DMS 273 (cell line): ENCODE data around the gene KCTD14.
"Not testable (repeated sequence)": the region's sequence is repeated elsewhere in the genome, so short reads cannot be mapped to it uniquely, and the experiment has no call there.

Experiments used
- DNase-seq: peaks from one replicate; lab custom pipeline; 2025; ENCODE audit not compliant: unreplicated experiment; lab: John Stamatoyannopoulos, UW

KCTD14 gene

DNA sequence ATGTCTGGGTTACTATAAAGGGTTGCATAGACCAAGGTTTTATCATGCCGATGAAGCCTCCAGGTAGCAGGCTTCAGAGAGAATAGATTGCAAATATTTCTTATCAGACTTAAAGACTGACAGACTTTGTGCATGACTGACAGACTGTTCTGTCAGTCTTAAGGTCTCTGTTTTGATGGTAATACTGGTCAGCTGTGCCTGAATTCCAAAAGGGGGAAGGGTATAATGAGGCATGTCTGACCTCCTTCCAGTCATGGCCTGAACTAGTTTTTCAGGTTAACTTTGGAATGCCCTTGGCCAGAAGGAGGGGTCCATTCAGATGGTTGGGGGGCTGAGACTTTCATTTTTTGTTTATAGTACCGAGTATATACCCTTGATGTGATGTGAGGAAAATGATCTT lies 4.7 kb upstream of the KCTD14 start:
- no peak for DNase-seq

DNA sequence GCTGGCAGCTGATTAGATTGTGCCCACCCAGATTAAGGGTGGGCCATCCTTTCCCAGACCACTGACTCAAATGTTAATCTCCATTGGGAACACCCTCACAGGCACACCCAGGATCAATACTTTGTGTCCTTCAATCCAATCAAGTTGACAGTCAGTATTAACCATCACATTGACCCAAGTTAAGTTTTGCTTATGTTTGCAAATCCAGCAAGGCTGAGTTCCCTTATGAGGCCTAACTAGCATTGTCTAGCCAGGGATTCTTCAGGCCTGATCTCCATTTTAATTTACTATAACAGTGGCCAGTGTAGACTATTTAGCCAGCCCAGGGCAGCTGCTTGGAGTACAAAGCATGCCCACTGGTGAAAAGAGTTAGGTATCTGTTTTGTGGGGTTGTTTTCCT lies 2.3 kb upstream of the KCTD14 start:
- no peak for DNase-seq

DNA sequence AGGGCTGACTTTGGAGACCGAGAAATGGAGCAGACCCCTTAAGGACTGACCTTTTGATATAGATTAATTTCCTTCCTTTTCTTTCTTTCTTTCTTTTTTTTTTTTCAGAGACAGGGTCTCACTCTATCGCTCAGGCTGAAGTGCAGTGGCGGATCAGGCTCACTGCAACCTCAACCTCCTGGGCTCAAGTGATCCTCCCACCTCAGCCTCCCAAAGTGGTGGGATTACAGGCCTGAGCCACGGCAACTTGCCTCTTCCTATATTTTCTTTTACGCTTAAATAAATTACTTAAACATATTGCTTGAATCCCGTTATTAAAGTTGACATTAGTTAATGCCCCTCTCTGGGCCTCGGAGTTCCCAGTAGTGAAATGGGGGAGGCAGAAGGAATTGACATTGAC lies 350 bp upstream of the KCTD14 start:
- DNase-seq = no peak

DNA sequence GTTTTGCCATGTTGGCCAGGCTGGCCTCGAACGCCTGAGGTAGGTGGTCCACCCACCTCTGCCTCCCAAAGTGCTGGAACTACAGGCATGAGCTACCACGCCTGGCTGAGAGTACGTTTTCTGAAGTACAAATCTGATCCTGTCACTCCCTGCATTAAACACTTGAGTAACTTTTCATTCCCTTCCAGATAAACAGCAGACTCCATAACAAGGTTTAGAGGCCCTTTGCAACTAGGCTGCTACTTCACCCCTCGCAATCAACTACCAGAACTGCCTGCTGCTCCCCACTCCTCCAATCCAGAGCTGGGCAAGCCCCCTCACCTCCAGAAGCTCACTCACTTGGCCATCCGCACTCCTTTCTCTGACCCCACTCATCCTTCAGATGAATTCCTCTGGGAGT lies 1.5 kb downstream of the KCTD14 start:
- no peak for DNase-seq

DNA sequence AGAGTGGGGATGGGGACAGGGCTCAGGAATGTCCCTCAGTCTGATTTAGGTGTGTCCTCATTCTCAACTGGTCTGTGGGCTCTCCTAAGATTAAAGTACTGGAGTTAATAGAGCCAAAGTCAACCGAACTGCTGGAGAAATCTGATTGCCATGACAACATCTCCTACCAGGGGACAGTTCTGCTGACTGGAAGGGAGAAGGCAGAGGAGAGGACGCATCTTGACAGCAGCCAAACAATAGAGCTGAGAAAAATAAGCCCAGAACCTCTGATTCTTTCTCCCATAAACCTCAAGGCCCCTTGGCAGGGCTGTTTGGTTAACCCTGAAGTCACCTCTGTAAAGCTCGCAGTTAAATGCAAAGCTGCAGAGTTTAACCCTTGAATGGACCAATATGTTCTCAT lies 2.8 kb downstream of the KCTD14 start:
- DNase-seq = no peak

DNA sequence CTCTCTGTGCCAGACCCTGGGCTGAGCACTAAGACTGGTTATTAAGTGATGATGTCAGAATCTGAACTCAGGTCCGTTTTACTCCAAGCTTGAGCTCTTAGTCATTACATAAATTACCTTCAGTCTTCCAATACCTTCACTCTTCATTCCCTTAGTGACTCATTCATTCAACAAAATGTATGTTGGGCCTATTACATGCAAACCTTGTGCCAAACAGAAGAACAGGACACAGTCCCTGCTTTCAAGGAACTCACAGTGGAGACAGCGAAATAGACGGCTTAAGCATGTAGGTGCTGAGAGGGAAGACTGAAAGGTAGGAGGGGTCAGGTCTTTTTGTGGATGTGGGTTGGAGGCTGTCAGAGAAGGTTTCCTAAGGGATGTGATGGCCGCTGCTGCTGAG lies 3.3 kb downstream of the KCTD14 start:
- DNase-seq = no peak

DNA sequence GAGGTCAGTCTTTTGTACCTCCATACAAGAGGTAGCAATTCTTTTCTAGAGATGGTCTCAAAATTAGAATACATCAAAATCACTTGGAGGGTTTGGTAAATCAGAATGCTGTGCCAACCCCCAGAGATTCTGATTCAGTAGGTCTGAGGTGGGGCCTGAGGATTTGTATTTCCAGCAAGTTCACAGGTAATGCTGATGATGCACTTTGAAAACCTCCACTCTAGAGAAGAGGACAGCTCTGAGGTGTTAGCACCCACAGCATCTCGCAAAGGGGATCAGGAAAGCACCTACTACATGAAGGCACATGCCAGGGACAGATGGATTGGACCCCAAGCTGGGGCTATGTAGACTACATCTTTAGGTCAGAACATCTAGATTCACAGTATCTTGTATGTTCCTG lies 7.2 kb downstream of the KCTD14 start:
- DNase-seq = no peak

DNA sequence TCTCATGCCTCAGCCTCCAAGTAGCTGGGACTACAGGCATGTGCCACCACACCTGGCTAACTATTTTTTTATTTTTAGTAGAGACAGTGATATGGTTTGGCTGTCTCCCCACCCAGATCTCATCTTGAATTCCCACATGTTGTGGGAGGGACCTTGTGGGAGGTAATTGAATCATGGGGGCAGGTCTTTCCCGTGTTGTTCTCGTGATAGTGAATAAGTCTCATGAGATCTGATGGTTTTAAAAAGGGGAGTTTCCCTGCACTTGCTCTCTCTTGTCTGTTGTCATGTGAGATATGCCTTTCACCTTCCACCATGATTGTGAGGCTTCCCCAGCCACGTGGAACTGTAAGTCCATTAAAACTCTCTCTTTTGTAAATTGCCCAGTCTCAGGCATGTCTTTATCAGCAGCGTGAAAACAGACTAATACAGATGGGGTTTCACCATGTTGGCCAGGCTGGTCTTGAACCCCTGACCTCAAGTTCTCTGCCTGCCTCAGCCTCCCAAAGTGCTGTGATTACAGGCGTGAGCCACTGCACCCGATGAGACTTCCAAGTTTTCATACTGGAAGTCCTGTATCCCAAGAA lies 8.0 kb downstream of the KCTD14 start:
- not testable (repeated sequence) for DNase-seq

DNA sequence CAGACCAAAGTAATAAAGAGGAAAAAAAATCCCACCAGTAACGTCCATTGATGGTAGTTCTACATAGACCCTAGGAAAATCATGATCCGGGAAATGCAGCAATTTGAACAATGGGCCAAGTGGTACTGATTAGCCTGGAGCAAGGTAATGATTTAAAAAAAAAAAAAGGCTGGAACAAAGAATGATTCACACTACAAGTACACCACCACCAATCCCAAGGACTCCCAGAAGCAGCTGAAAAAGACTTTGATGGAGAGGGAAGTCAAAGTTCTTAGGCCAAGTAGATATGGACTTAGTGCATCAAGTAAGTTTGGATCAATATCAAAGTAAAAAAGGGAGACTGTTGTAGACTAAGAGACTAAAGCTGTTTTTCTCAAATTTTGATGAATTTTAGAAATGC lies 11.8 kb downstream of the KCTD14 start:
- DNase-seq = no peak

DNA sequence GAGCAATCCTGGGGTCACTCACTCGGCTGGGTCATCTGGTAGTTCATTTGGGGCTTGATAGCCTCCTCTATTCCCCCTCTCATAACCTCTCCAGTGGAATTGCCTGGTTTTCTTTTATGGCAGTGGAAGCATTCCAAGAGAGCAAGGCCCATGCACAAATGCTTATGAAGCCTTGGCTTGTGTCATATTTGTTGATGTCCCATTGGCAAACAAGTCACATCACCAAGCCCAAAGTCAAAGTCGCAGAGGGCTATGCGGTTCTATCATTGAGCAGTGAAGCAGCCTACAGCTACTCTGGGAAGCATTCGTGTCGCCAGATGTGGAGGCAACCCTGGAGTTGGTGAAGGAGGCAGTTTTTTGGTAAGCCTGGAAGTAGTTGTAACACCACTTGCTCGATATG lies 12.3 kb downstream of the KCTD14 start:
- no peak for DNase-seq

DNA sequence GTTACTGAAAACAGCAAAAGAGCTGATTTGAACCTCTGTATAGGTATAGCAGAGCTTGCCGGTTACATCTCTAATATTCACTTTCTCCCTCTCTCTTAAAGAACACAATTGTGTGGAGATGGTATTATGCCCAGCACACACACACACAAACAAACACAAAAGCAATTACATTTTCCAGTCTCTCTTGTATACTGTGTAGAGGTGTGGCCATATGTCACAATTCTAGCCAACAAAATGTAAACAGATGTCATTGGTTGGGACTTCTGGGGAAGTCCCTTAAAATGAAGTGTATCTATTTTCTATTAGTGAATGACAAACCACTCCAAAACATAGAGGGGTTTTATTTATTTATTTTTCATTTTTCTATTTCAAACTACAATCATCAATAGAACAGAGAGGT lies 12.8 kb downstream of the KCTD14 start:
- no peak for DNase-seq

DNA sequence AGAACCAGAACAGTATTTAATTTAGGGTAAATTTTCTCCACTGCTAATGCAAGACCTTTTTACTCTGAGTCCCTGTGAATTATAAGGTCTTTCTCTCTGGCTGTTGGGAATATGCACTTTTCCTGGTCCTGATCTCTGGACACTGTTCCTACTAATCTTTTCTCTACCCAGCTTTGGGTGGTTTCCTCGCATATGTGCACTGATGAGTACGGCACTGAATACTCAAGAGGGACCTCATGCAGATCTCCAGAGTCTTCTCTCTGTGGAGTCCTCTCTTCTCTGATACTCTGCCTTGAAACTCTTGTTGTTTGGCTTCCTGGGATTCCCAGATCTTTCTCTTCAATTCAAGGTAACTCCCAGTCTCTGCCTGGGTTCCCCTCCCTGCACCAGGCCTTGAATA lies 14.0 kb downstream of the KCTD14 start:
- DNase-seq = no peak

DNA sequence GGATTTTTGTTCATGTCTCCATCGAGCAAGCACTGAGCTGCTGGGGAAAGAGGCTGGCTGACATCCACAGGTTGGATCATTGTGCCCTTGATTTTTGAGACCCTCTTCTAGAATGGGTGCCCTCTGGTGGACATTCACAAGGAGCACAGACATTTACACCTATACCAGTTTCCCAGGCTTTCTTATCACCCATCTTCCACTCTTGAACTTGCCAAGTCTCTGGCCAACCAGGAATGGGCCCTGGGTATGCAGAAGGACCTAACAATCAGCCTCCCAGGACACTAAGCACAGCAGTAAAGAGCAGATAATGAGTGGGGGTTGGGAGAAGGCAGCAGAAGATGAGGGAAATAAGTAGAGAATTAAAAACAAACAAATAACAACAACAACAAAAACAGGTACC lies 22.9 kb downstream of the KCTD14 start:
- peak; percentile 81 for DNase-seq

DNA sequence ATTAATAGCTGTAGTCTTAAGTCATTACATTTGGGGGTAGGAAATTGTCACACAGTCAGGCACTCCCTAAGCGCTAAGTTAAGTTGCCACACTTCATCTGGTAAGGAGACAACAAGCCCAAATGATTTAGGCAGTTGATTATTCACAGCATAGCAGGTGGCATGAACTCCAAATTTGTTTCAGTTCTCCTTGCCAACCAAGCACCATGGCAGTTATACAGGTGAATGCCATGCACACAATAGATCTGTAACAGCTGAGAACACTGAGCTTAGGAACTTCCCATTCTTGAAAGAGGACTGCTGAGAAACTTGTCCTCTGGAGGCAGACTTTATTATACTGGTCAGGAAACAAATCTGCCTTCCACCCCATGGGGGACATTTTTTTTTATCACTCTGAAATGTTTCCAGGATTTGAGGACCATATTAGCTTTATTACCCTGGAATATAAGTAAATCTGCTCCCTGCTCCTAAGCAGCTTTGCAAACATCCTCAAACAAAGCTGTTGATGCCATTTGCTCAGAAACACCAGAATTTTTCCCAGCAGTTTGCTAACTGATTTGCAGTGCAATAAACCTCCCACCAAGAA lies 23.5 kb downstream of the KCTD14 start:
- DNase-seq = no peak

DNA sequence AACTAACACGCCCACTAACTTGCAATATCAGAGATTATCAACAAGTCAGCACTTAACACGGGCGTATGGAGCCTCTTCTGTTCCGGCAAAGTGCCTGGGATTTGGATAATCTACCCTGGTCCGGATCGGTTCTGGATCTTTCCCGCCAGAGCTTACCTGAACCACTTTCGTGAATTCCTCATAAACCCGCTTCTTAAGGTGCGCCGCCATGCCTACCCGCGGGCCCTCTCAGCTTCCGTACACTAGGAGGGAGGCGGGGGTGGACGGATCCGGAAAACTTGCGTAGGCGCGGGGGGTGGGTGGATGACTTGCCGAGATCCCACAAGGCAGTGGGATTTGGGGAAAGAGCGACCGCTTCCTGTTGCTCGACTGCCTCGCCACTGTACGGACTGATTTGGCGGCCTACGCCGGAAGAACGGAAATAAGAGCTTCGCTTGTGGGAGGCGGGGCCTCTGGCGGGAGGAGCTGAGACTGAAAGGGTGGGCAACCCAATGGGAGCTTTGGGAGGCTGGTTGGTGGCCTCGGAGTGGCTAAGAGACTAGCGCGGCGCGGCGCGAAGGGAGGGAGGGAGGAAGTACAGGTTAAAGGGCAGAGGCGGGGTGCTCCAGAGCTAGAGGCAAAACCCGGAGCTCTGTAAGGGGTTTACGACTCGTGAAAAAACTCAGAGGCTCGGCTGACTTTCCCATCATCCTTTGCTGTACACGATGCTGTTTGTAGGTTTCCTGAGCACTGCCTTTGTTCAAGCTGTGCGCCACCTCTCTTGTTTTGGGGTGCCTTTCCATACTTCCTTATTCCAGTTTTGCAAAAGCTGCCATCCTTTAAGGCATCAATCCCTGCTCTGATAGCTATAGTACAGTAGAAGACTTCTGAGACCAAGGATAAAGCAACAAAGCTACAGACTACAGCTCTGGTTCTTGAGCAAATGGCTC lies 28.4 kb downstream of the KCTD14 start, which contains the start of gene INTS4:
Gene INTS4, minus strand, starts transcription at position 235 of the 929 bp plus-strand sequence. Its CDS starts 25 bp downstream, at position 210.
- peak; percentile 99 for DNase-seq

DNA sequence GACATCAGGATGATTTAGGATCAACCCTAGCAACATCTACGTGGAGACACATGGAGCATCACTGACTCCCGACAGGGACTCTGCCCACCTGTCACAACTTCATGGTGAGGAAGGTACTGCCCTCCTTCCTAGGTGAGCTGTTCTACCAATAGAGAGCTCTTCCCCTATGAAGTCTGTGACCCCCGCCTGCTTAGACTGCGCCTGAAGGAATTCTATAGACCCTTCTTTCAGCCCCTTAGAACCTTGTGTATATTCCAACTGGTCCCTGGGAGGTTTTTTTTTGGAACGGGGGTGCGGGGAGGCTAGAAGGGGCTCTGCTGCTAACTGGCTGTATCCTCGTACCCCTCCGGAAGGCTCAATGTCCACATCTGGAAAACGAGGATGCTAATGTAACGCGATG lies 29.2 kb downstream of the KCTD14 start:
- DNase-seq = peak; percentile 13

DNA sequence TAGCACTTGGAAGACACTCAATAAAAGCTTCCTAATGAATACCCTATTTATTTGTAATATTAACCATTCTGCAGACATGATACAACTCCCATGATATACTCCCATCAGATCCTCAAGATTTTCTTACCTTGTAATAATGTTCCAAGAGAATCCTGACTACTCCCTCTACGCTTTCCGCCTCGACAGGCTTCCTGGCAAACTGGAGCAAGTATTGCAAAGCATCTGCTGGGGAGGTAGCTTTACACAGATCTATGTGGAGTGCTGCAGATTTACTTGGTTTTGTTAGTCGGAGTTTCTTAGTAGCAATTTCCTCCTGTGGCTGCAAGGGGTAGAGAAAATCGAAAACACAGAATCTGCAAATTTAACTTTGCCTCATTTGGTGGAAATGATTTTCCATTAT lies 32.1 kb downstream of the KCTD14 start:
- no peak for DNase-seq

DNA sequence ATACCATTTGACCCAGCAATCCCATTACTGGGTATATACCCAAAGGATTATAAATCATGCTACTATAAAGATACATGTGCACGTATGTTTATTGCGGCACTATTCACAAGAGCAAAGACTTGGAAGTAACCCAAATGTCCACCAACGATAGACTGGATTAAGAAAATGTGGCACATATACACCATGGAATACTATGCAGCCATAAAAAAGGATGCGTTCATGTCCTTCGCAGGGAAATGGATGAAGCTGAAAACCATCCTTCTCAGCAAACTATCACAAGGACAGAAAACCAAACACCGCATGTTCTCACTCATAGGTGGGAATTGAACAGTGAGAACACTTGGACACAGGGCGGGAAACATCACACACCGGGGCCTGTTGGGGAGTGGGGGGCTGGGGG lies 36.6 kb downstream of the KCTD14 start:
- not testable (repeated sequence) for DNase-seq

DNA sequence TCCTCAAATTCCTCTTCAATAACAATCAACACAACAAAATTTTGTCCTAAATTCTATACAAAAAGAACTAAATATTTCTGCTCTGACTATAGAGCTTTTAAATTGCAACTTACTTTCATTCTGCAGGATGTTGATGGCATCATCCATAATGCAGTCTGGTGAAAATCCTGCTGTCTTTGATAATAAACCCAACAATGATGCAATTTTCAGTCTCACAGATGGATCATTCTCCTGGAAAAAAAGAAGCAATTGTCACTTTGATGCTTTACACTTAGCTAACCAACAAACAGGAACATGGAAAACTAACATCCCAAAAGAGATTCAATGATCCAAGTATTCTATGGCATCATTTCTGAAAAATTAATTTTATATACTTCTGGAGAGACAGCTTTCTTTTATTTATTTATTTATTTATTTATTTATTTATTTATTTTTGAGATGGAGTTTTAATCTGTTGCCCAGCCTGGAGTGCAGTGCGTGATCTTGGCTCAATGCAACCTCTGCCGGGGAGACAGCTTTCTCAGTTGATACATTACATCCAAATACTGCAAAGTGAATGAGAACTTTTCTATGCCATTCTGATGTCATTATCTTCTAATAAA lies 41.6 kb downstream of the KCTD14 start:
- no peak for DNase-seq

DNA sequence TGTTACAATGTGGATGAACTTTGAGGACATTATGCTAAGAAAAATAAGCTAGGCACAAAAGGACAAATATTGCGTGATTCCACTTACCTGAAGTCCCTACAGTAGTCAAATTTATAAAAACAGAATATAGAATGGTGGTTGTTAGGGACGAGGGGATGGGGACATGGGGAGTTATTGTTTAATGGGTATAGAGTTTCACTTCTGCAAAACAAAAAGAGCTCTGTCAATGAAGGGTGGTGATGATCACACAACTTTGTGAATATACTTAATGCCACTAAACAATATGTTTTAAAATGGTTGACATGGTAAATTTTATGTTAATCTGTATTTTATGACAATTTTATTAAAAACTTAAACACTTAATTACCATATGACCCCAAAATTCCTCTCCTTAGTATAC lies 54.7 kb downstream of the KCTD14 start:
- no peak for DNase-seq

DNA sequence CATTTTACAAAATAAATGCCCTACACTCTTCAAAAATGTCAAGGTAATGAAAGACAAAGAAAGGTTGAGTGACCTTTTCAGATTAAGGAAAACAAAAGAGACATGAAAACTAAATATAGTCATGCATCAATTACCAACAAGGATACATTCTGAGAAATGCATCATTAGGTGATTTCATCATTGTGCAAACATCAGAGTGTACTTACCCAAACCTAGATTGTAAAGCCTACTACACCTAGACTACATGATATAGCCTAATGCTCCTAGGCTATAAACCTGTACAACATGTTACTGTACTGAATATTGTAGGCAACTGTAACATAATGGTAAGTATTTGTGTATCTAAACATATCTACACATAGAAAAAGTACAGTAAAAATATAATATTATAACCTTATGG lies 55.3 kb downstream of the KCTD14 start:
- no peak for DNase-seq

DNA sequence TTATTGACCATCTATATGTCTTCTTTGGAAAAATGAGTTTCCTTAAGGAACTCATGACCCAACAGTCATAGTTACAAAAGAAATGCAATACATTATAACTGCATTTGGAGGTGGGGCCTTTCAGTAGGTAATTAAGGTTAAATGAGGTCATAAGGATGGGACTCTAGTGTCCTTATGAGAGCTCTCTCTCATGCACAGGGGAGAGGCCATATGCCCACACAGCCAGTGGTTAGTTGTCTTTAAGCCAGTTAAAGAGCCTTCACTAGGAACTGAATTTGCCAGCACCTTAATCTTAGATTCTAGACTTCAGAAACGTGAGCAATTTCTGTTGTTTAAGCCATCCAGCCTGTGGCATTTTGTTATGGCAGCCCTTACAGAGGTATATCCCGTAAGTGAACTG lies 56.0 kb downstream of the KCTD14 start:
- DNase-seq = no peak
